ENCODE measurements around the gene MED13L.

- TF ChIP-seq CTCF (optimal IDR thresholded peaks at IDR 0.05 in 1 of 3, IDR thresholded peaks at IDR 0.05 in 1 of 3, conservative IDR thresholded peaks at IDR 0.05 in 1 of 3; ENCODE audit: extremely low read depth in 1 of 3, insufficient read depth in 2 of 3, low read length in 3 of 3) (no peak), EZH2 (IDR thresholded peaks at IDR 0.05; ENCODE audit: low read length) (no peak)
These were observed 41.2 kb upstream of the MED13L start for GRCh38 chr12:116318576-116319232.

Measured in keratinocyte (primary cell).